Adrenal gland (tissue), 5 donors: ENCODE data around the gene USP27X.

Experiments
- CTCF ChIP-seq, 6 experiments: fragments of 450-650 bp in 4 of 6; fragments of 200-600 bp in 2 of 6; sonication (generic) in 1 of 6; IDR thresholded peaks; 1 replicate in 5 of 6; 2 replicates in 1 of 6; pipeline versions ENCODE4 v1.5.1 to v1.8.0; 2016 to 2021; ENCODE audit warnings: antibody characterized with exemption in 6 of 6, mild to moderate bottlenecking in 2 of 6, moderate library complexity in 1 of 6
- POLR2A ChIP-seq, 2 donors: fragments of 450-650 bp; IDR thresholded peaks; one replicate each; pipeline ENCODE4 v1.6.1; 2017; ENCODE audit warnings: antibody characterized with exemption in 2 of 2, mild to moderate bottlenecking in 2 of 2, moderate library complexity in 1 of 2
- donor health status: DM: no; HTN: no; CAD: no.

- TF ChIP-seq CTCF (IDR thresholded peaks at IDR 0.05) (no peak), POLR2A (IDR thresholded peaks at IDR 0.05) (no peak)
Observed at GRCh38 chrX:49925176-49925575, 45.9 kb downstream of the USP27X start.
